Fibroblast of skin of left quadriceps (primary cell): ENCODE measurements around the gene PDE4D.

ENCODE experiments used
- DNase-seq, 2 experiments: peaks; one replicate each; pipeline ENCODE4 v3.0.0-alpha.2; 2013; ENCODE audit warnings: low read depth in 2 of 2

The PDE4D gene

GRCh38 chr5:59041355-59041754 is 852.2 kb downstream of the PDE4D start:
- DNase-seq, result no peak

DNA sequence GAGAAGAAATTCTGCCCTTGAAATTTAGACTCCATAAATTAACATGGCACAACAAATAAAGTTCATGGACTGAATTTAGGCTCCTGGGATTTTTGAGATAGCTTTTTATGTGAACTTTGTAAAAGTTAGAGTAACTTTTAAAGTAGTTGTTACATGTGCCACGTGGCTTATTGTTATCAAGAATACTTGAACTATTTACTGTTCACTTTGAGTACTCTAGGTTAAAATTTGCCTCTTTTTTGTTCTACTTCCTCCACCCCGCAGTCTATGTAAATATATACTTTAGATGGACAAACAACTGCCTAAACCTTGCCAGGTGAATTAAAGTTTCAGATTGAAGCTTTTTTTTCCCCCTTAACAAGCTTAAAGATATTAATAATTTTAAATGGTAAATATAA is 852.7 kb downstream of the PDE4D start:
- no peak for DNase-seq

GRCh38 chr5:59040024-59040803 is 853.3 kb downstream of the PDE4D start:
- no peak for DNase-seq

DNA sequence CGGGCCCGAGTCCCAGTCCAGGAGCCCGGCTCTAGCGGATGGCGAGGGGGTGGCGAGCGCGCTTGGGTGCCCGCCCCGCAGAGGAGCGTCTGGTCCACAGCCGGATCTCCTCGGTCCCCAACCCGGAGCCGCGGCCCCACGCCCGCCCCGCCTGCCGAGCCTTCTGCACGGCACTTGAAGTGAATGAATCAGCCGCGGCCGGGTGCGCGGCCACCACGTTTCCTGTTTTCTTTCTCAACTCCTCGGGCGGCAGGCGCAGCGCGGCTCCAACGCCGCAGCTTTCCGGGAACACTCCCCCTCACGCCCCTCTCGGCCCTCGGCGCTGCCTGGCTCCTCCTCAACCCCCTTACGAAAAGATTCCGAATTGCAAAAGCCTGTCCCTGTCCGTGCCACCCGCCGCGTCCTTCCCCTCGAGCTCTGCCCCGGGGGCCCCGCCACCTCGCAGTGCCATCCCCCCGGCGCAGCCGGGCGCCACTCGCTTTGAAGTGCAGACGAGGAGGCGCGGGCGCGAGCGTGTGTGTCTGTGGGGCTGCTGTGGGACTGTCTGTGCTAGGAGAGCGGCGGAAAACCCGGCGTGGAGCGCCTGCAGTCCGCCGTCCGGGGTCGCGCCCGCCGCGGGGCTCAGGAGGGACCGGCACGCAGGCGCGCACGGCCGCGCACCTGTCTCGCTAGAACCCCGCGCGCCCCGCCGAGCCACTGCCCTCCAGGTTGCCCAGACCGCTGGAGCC is 854.1 kb downstream of the PDE4D start:
- DNase-seq, result peak; percentile 57 to 58

DNA sequence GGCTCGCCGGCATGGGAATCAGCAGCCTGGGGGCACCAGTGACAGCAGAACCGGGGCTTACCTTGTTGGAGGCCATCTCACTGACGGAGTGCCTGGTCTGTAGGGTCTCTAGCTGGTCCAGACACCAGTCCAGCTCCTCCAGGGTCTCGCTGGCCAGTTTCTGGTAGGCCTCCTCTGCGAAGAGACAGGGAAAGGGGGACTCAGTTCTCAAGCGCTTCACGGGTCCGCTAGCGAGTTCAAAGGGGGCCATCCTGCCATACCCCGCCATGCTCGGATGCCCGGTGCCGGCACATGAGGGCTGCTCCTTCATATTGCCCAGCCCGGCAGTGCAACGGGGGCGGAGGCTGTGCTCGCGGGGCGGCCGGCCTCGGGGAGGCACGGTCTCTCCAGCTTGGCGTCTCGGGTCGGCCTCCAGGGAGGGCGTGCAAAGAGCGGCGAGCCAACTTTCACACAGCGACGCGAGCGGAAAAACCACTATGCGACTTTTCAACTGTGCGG is 854.7 kb downstream of the PDE4D start:
- no peak for DNase-seq

DNA sequence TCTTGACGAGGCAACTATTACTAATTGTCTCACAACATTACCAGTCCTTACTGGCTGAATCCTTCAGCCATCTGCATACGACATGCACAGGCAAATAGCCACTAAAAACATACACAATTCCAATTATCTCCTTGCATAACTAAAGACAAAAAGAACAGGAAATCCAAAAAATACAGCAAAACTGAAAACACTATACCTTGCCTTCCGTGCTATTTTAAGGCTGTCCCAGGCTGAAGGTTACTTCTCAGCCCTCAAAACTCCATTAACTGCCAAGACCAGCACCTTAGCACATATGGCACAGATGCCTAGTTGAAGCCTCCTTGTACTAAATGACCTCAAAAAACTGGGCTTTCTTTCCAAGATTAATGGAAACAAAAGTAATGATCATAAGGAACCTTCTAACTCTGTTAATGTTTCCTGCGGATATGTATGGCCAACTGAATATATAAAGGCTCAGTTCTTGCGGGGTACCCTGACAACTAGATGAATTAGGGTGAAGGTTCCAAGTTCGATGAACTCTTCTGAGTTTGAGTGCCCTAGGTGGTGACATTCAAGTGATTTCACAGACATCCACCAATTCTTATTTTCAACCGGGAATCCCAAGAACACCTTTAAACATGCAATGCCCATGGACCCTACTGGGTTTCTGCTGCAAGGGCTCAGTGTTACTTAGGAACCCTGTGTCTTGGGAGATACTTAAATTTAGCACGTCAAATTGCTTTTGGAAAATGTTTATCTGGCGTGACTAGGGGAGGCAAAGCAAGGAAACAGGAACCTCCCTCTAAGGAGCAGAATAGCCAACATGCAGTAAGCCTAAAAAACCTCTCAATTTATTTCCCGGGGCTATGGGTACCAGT is 855.4 kb downstream of the PDE4D start:
- no peak for DNase-seq

DNA sequence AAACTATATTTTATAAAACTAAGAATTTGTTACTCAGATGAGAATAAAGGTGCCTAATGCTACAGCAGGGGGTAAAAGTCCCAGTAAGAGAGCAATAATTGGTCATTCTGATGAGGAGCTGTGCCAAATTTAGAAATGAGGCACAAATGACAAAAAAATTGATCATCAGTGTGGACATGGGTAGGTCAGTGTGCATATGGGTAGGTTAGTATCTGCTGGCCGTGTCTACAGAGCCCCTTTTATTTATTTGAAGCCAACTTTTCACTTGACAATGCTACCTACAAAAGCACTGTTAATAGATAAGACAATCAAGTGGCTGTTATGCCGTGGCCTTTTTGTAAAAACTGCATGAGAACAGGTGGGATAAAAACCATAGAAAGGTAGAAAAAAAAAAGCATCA is 856.1 kb downstream of the PDE4D start:
- no peak for DNase-seq

- DNase-seq, result no peak
Observed at GRCh38 chr5:59037041-59037440, 856.5 kb downstream of the PDE4D start.

DNA sequence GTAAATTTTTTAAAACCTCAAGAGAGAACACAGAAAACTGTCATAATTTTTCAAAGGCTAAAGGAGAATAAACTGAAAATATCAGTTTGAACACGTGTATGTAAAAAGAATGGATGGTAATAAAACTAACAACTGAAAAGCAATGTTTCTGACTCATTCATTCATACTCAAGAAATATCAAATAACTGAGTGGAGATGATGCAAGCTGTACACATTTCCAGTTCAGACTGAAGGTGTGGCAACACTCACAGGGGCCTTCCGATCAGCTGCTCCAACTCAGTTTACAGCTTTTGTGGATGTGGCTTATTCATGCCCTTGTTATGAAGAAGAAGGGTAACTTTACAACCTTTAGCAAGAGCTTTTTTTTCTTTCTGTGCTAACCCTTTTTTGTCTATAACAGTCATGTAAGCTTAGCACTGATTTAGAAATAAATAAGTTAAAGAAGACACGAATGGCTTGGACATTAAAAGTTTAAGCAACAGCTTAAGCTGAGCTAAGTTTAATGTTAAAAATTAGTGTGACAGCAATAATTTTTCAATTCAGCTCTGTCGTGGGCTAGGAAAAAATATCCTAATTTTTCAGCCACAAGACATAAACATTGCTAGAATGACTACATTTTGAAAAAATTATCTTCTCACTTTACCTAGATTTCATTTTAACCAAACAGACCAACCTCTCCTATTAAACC is 857.1 kb downstream of the PDE4D start:
- DNase-seq, result peak; percentile 95

DNA sequence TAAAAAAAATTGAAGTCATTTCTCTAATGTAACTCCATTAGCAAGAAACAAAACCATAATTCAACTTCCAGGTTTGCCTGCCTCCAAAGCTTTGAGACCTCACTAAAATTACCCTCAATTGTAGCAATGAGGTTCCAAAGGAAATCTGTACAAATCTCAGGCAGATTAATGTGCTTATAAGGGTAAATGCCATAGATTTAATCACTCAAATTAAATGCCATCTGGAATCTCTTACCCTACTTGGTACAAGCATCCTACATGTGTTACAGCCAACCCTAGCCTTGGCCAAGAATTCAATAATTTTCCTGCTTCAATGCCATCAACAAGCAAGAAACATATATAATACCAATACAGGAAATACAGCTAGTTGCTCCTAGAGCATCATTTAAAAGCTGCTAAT is 857.8 kb downstream of the PDE4D start:
- no peak for DNase-seq

- DNase-seq, result peak; percentile 64 to 67
Observed at GRCh38 chr5:59034498-59035186, 858.9 kb downstream of the PDE4D start.

GRCh38 chr5:59027145-59027907 is 866.2 kb downstream of the PDE4D start:
- no peak for DNase-seq

GRCh38 chr5:59025734-59026133 is 867.8 kb downstream of the PDE4D start:
- DNase-seq, result no peak

DNA sequence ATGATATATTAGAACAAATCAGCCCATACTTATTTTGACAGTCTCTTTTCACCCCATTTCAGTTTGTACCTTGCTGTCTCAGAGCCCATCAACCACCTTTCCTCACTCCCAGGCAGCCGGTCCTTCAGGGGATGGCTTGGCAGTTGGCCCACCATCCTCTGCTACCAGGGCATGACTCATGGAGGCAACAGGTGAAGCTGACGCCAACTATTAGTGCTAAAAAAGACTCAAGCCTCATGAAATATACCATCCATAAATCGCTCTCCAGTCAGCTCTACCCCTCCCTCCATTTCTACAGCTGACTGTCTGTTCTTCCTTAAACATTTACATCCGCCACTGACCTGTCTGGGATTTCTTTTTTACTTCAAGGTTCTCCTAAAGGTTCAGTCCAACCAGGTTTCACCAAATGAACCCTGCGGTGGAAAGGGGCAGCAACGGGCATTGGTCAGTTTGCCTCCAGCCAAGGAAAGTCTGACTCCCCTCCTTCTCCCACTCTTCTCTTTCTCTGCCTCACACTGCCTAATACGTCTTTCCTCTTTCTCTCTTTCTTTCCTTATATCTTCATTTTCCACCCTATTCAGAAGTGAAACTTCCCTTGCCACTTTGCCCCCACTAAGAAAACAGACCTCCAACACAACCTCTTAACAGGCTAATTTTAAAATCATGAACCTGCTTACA is 871.5 kb downstream of the PDE4D start:
- DNase-seq, result no peak

- DNase-seq, result no peak
Observed at GRCh38 chr5:59021286-59021673, 872.2 kb downstream of the PDE4D start.

GRCh38 chr5:59020611-59021285 is 872.8 kb downstream of the PDE4D start:
- DNase-seq, result no peak

DNA sequence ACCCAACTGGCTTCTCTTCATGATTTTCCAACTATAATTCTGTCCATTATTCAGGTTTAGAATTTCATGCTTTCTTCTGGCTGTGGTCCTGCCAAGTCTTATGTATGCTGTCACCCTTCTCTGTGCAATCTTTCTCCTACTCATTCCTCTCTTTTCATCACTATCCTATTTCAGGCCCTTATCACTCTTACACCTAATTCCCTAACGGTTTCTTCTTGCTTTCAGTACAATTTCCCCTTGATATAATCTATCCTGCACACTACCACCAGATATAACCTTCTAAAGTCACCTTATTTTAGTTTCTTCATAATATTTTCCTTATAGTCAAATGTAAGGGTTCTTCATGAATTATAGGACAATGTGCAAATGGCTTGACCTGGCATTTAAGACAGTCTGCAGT is 874.4 kb downstream of the PDE4D start:
- no peak for DNase-seq

- DNase-seq, result no peak
Observed at GRCh38 chr5:59016925-59017324, 876.6 kb downstream of the PDE4D start.

GRCh38 chr5:59008816-59009473 is 884.6 kb downstream of the PDE4D start:
- no peak for DNase-seq
